ENCODE measurements around the gene WDFY3. TPM values are rescaled to one million over a fixed set of nuclear protein-coding genes. Genes with fewer than 3 reads are reported as not detected.

Gene WDFY3
- total and polyA plus RNA-seq, 9 of the 15 experiments (the other 6 are each of a cell fraction or from before 2014, with no cell fraction given): 0.58 to 13.5 (median 9.4) TPM

GRCh38 chr4:84648863-84649647 lies 317.4 kb downstream of the WDFY3 start:
- no peak overlapping the region for H3K9ac ChIP-seq (ENCODE audit: insufficient read depth in 1 of 2, low read depth in 2 of 2, low read length in 2 of 2)
- H3K79me2 ChIP-seq (ENCODE audit: control insufficient read depth, insufficient read depth, low read length): no peaks in the 10 kb centered on the region
- H3K4me2 ChIP-seq (ENCODE audit: insufficient read depth, low read length): no peak overlapping the region
- in situ Hi-C loops (cut with MboI): no loop called here
- no peaks in the 10 kb centered on the region for H4K20me1 ChIP-seq (replicated peaks; ENCODE audit: control insufficient read depth, insufficient read depth, low read length)
- intact Hi-C loops (cut with micrococcal nuclease): no loop called here
- ATAC-seq (no peak), DNase-seq (ENCODE audit: extremely low read depth in 1 of 4, low spot score in 3 of 4) (no peak), FAIRE-seq (no peak)
- ChIA-PET POLR2A (interaction anchor here (0.8 kb wide), 1 partner anchor 8 kb away, joined by 3 read pairs; no protein-coding TSS in a partner anchor), CTCF (ENCODE audit: low intra/inter-chr PET ratio) (no interaction called here)
- no peaks in the 10 kb centered on the region for H3K9me3 ChIP-seq (replicated peaks; ENCODE audit: control insufficient read depth, insufficient read depth, low read depth, low read length)
- no peak overlapping the region for H3K4me3 ChIP-seq
- H3K4me1 ChIP-seq (replicated peaks in 1 of 2; ENCODE audit: control insufficient read depth in 2 of 2, insufficient read depth in 2 of 2, low read length in 2 of 2): no peaks in the 10 kb centered on the region
- H3K27me3 ChIP-seq (ENCODE audit: control insufficient read depth in 2 of 2, insufficient read depth in 2 of 2, low read length in 2 of 2): peaks cover 0 to 4% of the 10 kb centered on the region in 2 experiments; a peak in 1 of 5 replicates
- H2AFZ ChIP-seq (ENCODE audit: low read depth, low read length): no peak overlapping the region
- no peak overlapping the region for H3K27ac ChIP-seq (ENCODE audit: extremely low read depth, low read depth, low read length)
- no peaks in the 10 kb centered on the region for H3K9me1 ChIP-seq (ENCODE audit: control insufficient read depth, insufficient read depth, low read length)
- no TSS peak for BruUV-seq (replicated peaks)
- H3K36me3 ChIP-seq (ENCODE audit: control insufficient read depth, insufficient read depth, low read length): no peaks in the 10 kb centered on the region
- 4% methylated on average over 10 of the region's 10 CpGs for WGBS (ENCODE audit: insufficient coverage, low coverage, missing lambda C conversion rate)
- TF ChIP-seq EZH2 (IDR thresholded peaks at IDR 0.05; ENCODE audit: borderline replicate concordance, low read depth, low read length) (no peak), CREBBP (IDR thresholded peaks at IDR 0.05; ENCODE audit: low read depth, low read length) (no peak), ATF3 (IDR thresholded peaks at IDR 0.05) (no peak), ATF3 (CRISPR knock-in tag; conservative IDR thresholded peaks at IDR 0.05) (no peak), ELK1 (CRISPR knock-in tag; IDR thresholded peaks at IDR 0.05) (no peak), MAFK (IDR thresholded peaks at IDR 0.05; ENCODE audit: low read length) (no peak), TARDBP (IDR thresholded peaks at IDR 0.05) (no peak), POLR2H (tag; IDR thresholded peaks at IDR 0.05; ENCODE audit: low read depth) (no peak), ZNF766 (CRISPR knock-in tag; conservative IDR thresholded peaks at IDR 0.05) (no peak), CLOCK (CRISPR knock-in tag; IDR thresholded peaks at IDR 0.05; ENCODE audit: borderline replicate concordance) (no peak), ZNF77 (CRISPR knock-in tag; IDR thresholded peaks at IDR 0.05) (no peak), CBFA2T2 (conservative IDR thresholded peaks at IDR 0.05) (no peak), KLF6 (CRISPR knock-in tag; IDR thresholded peaks at IDR 0.05; ENCODE audit: borderline replicate concordance) (no peak), TAF1 (IDR thresholded peaks at IDR 0.05; ENCODE audit: control insufficient read depth, extremely low read depth, insufficient read depth, low read length, severe bottlenecking) (no peak), PKNOX1 (IDR thresholded peaks at IDR 0.05) (no peak)
